ENCODE data around the gene CENPO. TPM values are rescaled to one million over a fixed set of nuclear protein-coding genes. Genes with fewer than 3 reads are reported as not detected.

The CENPO gene
- total and polyA plus RNA-seq, 5 donors from 2014 or later: 1.2 to 9.2 (median 3.6) TPM

DNA sequence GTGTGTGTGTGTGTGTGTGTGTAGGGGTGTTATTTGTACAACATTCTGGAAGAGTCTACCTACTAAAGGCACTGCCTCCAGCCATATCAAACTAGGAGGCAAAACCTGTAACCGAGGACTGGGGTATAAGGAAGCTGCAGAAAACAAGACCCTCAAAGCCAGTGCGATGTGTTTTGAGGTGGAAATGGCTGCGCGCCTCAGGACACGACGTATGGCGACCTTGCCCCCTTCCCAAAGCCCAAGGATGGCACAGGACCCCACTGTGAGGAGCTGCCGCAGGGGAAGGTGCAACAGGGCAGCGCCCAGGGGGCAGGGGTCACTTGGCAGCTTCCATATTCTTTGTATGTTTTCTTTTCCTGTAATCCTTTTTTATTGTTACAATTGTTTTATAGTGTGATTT, 59.8 kb downstream of the CENPO start:
- DNase-seq (no peak), ATAC-seq (ENCODE audit: low read depth in 2 of 2) (no peak)
- no peak overlapping the region for H3K27ac ChIP-seq (ENCODE audit: insufficient read depth, low read length, poor library complexity, severe bottlenecking)
- no peaks in the 10 kb centered on the region for H3K4me1 ChIP-seq (ENCODE audit: control insufficient read depth, insufficient read depth, low read length, poor library complexity, severe bottlenecking)
- Mint-ChIP-seq H3K4me1 (peaks cover 0 to 2% (median 0%) of the 10 kb centered on the region in 4 donors), H3K27ac (no peak overlapping the region), H3K27me3 (no peaks in the 10 kb centered on the region), H3K9me3 (peaks cover 0 to 3% (median 0%) of the 10 kb centered on the region in 7 donors), H3K4me3 (no peak overlapping the region), H3K36me3 (peaks cover 18% of the 10 kb centered on the region)
- no peaks in the 10 kb centered on the region for H3K9me3 ChIP-seq (ENCODE audit: control insufficient read depth in 2 of 2, low read length in 2 of 2)
- no peak overlapping the region for H3K4me3 ChIP-seq (ENCODE audit: low read depth, low read length)
- H3K27me3 ChIP-seq (ENCODE audit: control insufficient read depth, insufficient read depth, low read length): no peaks in the 10 kb centered on the region
- H3K36me3 ChIP-seq (ENCODE audit: control insufficient read depth, insufficient read depth, low read length): no peaks in the 10 kb centered on the region

- H3K4me3 Mint-ChIP-seq: no peak overlapping the region
- ATAC-seq (ENCODE audit: low read depth in 2 of 2): no peak
These were observed 60.8 kb downstream of the CENPO start for GRCh38 chr2:24853996-24854395.

DNA sequence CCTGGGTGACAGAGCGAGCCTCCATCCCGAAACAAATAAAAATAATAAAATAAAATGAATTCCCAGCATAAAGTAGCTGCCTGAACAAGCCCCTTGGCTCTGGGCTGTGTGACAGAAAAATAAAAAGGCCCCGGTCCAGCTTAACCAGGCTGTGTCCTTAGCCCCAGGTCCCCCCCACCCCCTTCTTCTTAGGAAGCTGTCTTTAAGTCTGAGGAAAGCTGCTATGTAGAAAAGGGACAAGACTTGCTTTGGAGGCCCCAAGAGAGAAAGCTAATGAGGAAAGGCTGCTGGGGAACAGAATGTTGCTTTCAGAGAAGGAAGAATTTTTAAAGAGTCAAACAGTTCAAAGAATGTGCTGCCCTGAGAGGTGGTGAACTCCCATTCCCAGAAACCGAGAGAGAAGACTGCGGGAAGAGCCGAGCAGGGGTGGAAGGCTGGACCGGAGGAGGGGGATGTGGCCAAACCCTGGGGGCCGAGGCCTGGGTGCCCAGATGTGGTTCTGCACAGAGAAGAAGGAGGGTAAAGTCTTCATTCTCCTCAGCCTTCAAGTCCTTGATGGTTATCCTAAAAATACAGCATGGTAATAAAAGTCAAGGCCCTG, 61.9 kb downstream of the CENPO start:
- peaks cover 20% of the 10 kb centered on the region for H3K36me3 Mint-ChIP-seq
- Histone ChIP-seq H3K27me3 (ENCODE audit: control insufficient read depth, insufficient read depth, low read length) (no peaks in the 10 kb centered on the region), H3K4me1 (ENCODE audit: control insufficient read depth, insufficient read depth, low read length, poor library complexity, severe bottlenecking) (no peaks in the 10 kb centered on the region), H3K36me3 (ENCODE audit: control insufficient read depth, insufficient read depth, low read length) (no peaks in the 10 kb centered on the region), H3K9me3 (ENCODE audit: control insufficient read depth in 2 of 2, low read length in 2 of 2) (no peaks in the 10 kb centered on the region), H3K4me3 (ENCODE audit: low read depth, low read length) (no peak overlapping the region), H3K27ac (ENCODE audit: insufficient read depth, low read length, poor library complexity, severe bottlenecking) (no peak overlapping the region)
- DNase-seq (no peak), ATAC-seq (ENCODE audit: low read depth in 2 of 2) (no peak)
- no peak overlapping the region for H3K27ac Mint-ChIP-seq
- no peaks in the 10 kb centered on the region for H3K9me3 Mint-ChIP-seq
- no peaks in the 10 kb centered on the region for H3K27me3 Mint-ChIP-seq
- H3K4me1 Mint-ChIP-seq: peaks cover 0 to 2% (median 0%) of the 10 kb centered on the region in 4 donors
- no peak overlapping the region for H3K4me3 Mint-ChIP-seq

More at GRCh38 chr2:24853996-24854395, 60.8 kb downstream of the CENPO start:
- Histone ChIP-seq H3K4me3 (ENCODE audit: low read depth, low read length) (no peak overlapping the region), H3K27ac (ENCODE audit: insufficient read depth, low read length, poor library complexity, severe bottlenecking) (no peak overlapping the region), H3K27me3 (ENCODE audit: control insufficient read depth, insufficient read depth, low read length) (no peaks in the 10 kb centered on the region), H3K4me1 (ENCODE audit: control insufficient read depth, insufficient read depth, low read length, poor library complexity, severe bottlenecking) (no peaks in the 10 kb centered on the region), H3K9me3 (ENCODE audit: control insufficient read depth in 2 of 2, low read length in 2 of 2) (no peaks in the 10 kb centered on the region), H3K36me3 (ENCODE audit: control insufficient read depth, insufficient read depth, low read length) (no peaks in the 10 kb centered on the region)
- Mint-ChIP-seq H3K36me3 (peaks cover 22% of the 10 kb centered on the region), H3K27ac (no peak overlapping the region), H3K27me3 (no peaks in the 10 kb centered on the region), H3K4me1 (peaks cover 0 to 2% (median 0%) of the 10 kb centered on the region in 4 donors), H3K9me3 (peaks cover 0 to 3% (median 0%) of the 10 kb centered on the region in 7 donors)
- no peak for DNase-seq

- Mint-ChIP-seq H3K9me3 (no peaks in the 10 kb centered on the region), H3K4me3 (no peak overlapping the region), H3K27ac (peak overlapping the region in 1 of 3 donors; percentile 17), H3K27me3 (no peaks in the 10 kb centered on the region), H3K4me1 (no peaks in the 10 kb centered on the region), H3K36me3 (peaks cover 19% of the 10 kb centered on the region)
- H3K4me1 ChIP-seq (ENCODE audit: control insufficient read depth, insufficient read depth, low read length, poor library complexity, severe bottlenecking): no peaks in the 10 kb centered on the region
- no peaks in the 10 kb centered on the region for H3K9me3 ChIP-seq (ENCODE audit: control insufficient read depth in 2 of 2, low read length in 2 of 2)
- no peak overlapping the region for H3K4me3 ChIP-seq (ENCODE audit: low read depth, low read length)
- no peak overlapping the region for H3K27ac ChIP-seq (ENCODE audit: insufficient read depth, low read length, poor library complexity, severe bottlenecking)
- no peak for ATAC-seq (ENCODE audit: low read depth in 2 of 2)
- no peak for DNase-seq
- no peaks in the 10 kb centered on the region for H3K27me3 ChIP-seq (ENCODE audit: control insufficient read depth, insufficient read depth, low read length)
- H3K36me3 ChIP-seq (ENCODE audit: control insufficient read depth, insufficient read depth, low read length): no peaks in the 10 kb centered on the region
These were observed 62.5 kb downstream of the CENPO start for GRCh38 chr2:24855726-24856125.

- DNase-seq (no peak), ATAC-seq (ENCODE audit: low read depth in 2 of 2) (no peak)
- H3K4me1 Mint-ChIP-seq: no peaks in the 10 kb centered on the region
- Histone ChIP-seq H3K27ac (ENCODE audit: insufficient read depth, low read length, poor library complexity, severe bottlenecking) (no peak overlapping the region), H3K4me3 (ENCODE audit: low read depth, low read length) (no peak overlapping the region), H3K4me1 (ENCODE audit: control insufficient read depth, insufficient read depth, low read length, poor library complexity, severe bottlenecking) (no peaks in the 10 kb centered on the region), H3K27me3 (ENCODE audit: control insufficient read depth, insufficient read depth, low read length) (no peaks in the 10 kb centered on the region), H3K9me3 (ENCODE audit: control insufficient read depth in 2 of 2, low read length in 2 of 2) (no peaks in the 10 kb centered on the region), H3K36me3 (ENCODE audit: control insufficient read depth, insufficient read depth, low read length) (no peaks in the 10 kb centered on the region)
- H3K9me3 Mint-ChIP-seq: no peaks in the 10 kb centered on the region
- no peak overlapping the region for H3K27ac Mint-ChIP-seq
- no peaks in the 10 kb centered on the region for H3K27me3 Mint-ChIP-seq
- no peak overlapping the region for H3K4me3 Mint-ChIP-seq
- H3K36me3 Mint-ChIP-seq: peaks cover 15% of the 10 kb centered on the region
These were observed 63.6 kb downstream of the CENPO start for GRCh38 chr2:24856791-24857211.

DNA sequence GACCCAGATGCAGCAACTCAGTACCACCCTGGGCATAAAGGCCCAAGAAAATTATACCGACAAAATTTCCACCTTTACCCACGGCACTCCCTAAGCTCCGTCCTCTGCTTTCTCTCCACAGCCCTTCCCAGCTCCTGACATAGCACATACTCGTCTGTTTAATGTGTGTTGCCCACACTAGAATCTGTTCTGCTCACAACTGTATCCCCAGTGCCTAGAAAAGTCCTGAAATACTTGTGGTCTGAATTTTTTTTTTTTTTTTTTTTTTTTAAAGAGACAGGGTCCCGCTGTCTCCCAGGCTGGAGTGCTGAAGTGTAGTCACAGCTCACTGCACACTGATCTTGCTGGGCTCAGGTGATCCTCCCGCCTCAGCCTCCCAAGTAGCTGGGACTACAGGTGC, 64.5 kb downstream of the CENPO start:
- Histone ChIP-seq H3K4me1 (ENCODE audit: control insufficient read depth, insufficient read depth, low read length, poor library complexity, severe bottlenecking) (no peaks in the 10 kb centered on the region), H3K27me3 (ENCODE audit: control insufficient read depth, insufficient read depth, low read length) (no peaks in the 10 kb centered on the region), H3K9me3 (ENCODE audit: control insufficient read depth in 2 of 2, low read length in 2 of 2) (no peaks in the 10 kb centered on the region), H3K4me3 (ENCODE audit: low read depth, low read length) (no peak overlapping the region), H3K36me3 (ENCODE audit: control insufficient read depth, insufficient read depth, low read length) (no peaks in the 10 kb centered on the region), H3K27ac (ENCODE audit: insufficient read depth, low read length, poor library complexity, severe bottlenecking) (no peak overlapping the region)
- Mint-ChIP-seq H3K4me3 (no peak overlapping the region), H3K27me3 (no peaks in the 10 kb centered on the region), H3K27ac (no peak overlapping the region), H3K36me3 (peaks cover 15% of the 10 kb centered on the region), H3K9me3 (no peaks in the 10 kb centered on the region), H3K4me1 (no peaks in the 10 kb centered on the region)
- no peak for ATAC-seq (ENCODE audit: low read depth in 2 of 2)
- no peak for DNase-seq

GRCh38 chr2:24858996-24859395, 65.8 kb downstream of the CENPO start:
- H3K27me3 ChIP-seq (ENCODE audit: control insufficient read depth, insufficient read depth, low read length): no peaks in the 10 kb centered on the region
- no peaks in the 10 kb centered on the region for H3K4me1 Mint-ChIP-seq

DNA sequence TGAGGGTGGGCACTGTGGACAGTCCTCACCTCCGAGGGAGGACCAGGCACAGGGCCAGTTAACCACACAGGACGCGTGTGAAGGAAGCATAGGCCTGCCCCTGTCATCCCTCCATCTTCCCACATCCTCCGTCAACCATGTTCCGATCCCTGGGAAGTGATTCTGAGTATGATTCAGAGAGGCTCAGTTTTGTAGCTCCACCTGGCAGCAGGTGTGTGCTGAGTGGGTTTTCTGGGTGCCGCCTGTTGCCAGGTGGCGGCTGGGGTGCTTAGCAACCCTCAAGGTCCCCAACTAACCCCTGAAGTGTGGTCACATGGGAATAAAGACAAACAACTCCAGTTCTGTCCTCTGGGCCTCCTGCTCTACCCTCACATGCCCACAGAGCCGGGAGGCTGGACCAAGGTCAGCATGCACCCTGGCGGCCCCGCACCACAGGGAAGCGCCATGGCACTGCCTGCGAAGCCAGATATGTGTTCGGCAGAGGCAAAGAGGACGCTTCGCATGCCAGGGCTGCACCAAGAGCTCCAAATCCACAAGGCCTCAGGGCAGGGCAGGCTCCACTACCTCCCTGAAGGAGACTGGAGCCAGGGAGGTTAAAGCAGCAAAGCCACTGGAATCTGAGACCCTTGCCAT, 66.9 kb downstream of the CENPO start:
- H3K36me3 ChIP-seq (ENCODE audit: control insufficient read depth, insufficient read depth, low read length): no peaks in the 10 kb centered on the region
- ATAC-seq (ENCODE audit: low read depth in 2 of 2) (no peak), DNase-seq (no peak)
- H3K27me3 ChIP-seq (ENCODE audit: control insufficient read depth, insufficient read depth, low read length): no peaks in the 10 kb centered on the region
- no peak overlapping the region for H3K27ac ChIP-seq (ENCODE audit: insufficient read depth, low read length, poor library complexity, severe bottlenecking)
- H3K36me3 Mint-ChIP-seq: peaks cover 10% of the 10 kb centered on the region
- no peaks in the 10 kb centered on the region for H3K9me3 Mint-ChIP-seq
- H3K4me3 ChIP-seq (ENCODE audit: low read depth, low read length): no peak overlapping the region
- no peak overlapping the region for H3K27ac Mint-ChIP-seq
- no peaks in the 10 kb centered on the region for H3K9me3 ChIP-seq (ENCODE audit: control insufficient read depth in 2 of 2, low read length in 2 of 2)
- peaks cover 0 to 4% (median 0%) of the 10 kb centered on the region in 4 donors for H3K4me1 Mint-ChIP-seq
- no peaks in the 10 kb centered on the region for H3K27me3 Mint-ChIP-seq
- no peak overlapping the region for H3K4me3 Mint-ChIP-seq
- H3K4me1 ChIP-seq (ENCODE audit: control insufficient read depth, insufficient read depth, low read length, poor library complexity, severe bottlenecking): no peaks in the 10 kb centered on the region

More at GRCh38 chr2:24858996-24859395, 65.8 kb downstream of the CENPO start:
- H3K36me3 Mint-ChIP-seq: peaks cover 15% of the 10 kb centered on the region
- Histone ChIP-seq H3K4me3 (ENCODE audit: low read depth, low read length) (no peak overlapping the region), H3K36me3 (ENCODE audit: control insufficient read depth, insufficient read depth, low read length) (no peaks in the 10 kb centered on the region), H3K27ac (ENCODE audit: insufficient read depth, low read length, poor library complexity, severe bottlenecking) (no peak overlapping the region), H3K9me3 (ENCODE audit: control insufficient read depth in 2 of 2, low read length in 2 of 2) (no peaks in the 10 kb centered on the region), H3K4me1 (ENCODE audit: control insufficient read depth, insufficient read depth, low read length, poor library complexity, severe bottlenecking) (no peaks in the 10 kb centered on the region)
- no peak overlapping the region for H3K4me3 Mint-ChIP-seq
- no peaks in the 10 kb centered on the region for H3K27me3 Mint-ChIP-seq
- ATAC-seq (ENCODE audit: low read depth in 2 of 2) (no peak), DNase-seq (no peak)
- no peak overlapping the region for H3K27ac Mint-ChIP-seq
- H3K9me3 Mint-ChIP-seq: no peaks in the 10 kb centered on the region
